Endometrial microvascular endothelial cells (primary cell): ENCODE results near the gene DCTN3. TPM values are rescaled to one million over a fixed set of nuclear protein-coding genes. Genes with fewer than 3 reads are reported as not detected.

ENCODE experiments used
- in situ Hi-C: cut with HindIII; loops from 2 replicates; pipeline ENCODE4 v1.10.0; 2017; ENCODE audit warnings: low sequenced_read_pairs, low pct_unique_long_range_greater_than_20kb; ENCODE audit errors: inconsistent ontology term
- total RNA-seq: library from RNA; depleted of rRNA; stranded (reverse); fragments of >200 nt; gene quantifications from one replicate; pipeline ENCODE4 v1.2.3, GENCODE V29; 2015; ENCODE audit errors: inconsistent ontology term

DCTN3 gene
- 101 TPM for total RNA-seq

DNA sequence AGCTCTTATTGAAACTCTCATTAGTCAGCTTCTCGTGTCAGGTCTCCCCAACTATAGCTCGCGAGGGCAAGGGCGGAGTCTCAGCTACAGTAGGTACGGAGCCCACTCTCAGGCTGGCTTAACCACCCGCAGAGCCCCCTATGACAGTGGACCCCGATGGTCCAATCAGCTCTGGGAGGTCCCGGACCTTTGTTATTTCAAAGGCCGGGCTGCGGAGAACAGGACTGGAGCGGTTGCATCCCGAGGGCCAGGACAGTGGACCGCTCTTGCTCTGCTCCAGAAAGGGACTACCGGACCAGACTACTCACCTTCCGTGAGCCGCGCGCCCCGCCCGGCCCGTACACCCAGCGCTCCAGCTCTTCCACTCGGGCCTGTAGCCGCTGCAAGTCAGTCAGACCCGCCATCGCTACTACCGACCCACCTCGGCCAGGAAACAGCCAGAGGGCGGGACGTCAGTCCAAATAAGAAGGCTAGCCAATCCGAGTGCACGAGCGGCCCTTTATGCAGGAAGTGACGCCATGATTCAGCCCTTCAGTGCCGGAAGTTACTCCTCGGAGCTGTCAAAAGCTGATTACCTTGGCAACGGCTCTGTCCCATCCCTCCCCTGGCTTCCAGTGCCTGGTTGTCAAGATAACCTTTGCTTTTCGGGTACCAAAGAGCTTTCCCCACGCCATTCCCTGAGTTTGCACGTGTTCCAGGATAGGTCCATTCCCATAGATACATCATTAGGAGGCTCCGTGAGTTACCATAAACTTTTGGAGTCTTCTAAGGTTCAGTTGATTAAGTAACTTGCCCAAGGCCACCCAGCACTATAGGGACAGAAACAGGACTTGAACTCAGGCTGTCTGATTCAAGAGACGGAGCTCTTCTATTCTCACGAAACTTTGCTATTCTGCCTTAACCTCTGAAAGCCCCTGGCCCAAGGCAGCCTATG, at the start of gene DCTN3:
Gene DCTN3, minus strand, starts transcription at position 435 of the 934 bp plus-strand sequence. Its CDS starts 31 bp downstream, at position 404.
- in situ Hi-C loops, result no loop called here

DNA sequence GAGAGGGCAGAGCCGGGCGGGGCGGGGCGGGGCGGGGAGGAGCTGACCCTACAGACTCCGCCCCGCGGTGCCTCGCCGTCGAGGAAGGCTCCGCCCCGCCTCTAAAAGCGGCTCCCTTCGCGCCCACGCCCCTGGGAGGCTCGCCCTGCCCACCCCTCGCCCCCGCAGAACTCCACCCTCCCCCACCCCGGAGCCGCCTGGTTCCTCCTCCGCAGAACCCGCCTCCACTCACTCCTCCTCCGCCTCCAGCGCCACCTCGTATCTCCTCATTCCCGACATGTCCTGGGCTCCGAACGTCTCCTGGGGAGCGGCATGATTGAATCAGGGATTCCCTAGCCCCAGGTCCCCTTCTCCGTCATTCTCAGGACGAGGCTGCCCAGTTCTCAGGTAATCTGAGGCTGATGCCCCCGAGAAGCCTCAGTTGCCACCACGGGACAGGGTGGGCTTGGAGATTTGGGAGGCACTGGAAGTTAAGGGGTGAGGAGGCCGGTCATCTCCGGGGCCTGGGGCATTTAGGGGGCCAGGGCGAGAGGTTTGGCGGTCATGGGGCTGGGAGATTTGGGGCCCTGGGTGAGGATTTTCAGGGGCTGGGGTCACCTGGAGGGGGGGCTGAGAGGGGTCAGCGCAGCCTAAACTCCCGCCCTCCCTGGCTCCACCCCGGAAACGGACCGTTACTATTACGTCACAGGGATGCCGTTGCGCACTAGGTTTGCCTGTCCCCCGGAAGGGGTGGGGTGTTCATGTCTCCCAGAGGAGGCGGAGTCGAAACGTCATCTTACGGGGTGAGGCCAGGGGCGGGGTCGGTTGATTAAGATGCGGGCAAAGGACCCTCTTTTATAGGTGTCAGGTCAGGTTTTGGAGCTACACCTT, 45.3 kb upstream of the DCTN3 start:
- in situ Hi-C loops, result no loop called here

DNA sequence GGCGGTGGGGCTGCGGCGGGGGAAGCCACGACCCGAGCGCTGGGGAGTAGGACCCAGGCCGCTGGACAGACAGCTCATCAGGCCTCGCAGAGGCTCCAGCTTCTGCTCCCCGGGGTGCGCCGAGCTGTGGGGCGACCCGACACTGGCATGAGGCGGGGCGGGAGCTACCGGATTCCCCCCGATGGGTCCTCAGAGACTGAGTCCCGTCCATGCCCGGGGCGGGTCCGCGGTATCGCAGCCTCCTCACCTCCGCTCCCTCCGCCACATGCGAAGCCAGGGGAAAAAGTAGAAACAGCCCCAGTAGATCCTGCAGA, 44.7 kb upstream of the DCTN3 start:
- in situ Hi-C loops, result no loop called here

DNA sequence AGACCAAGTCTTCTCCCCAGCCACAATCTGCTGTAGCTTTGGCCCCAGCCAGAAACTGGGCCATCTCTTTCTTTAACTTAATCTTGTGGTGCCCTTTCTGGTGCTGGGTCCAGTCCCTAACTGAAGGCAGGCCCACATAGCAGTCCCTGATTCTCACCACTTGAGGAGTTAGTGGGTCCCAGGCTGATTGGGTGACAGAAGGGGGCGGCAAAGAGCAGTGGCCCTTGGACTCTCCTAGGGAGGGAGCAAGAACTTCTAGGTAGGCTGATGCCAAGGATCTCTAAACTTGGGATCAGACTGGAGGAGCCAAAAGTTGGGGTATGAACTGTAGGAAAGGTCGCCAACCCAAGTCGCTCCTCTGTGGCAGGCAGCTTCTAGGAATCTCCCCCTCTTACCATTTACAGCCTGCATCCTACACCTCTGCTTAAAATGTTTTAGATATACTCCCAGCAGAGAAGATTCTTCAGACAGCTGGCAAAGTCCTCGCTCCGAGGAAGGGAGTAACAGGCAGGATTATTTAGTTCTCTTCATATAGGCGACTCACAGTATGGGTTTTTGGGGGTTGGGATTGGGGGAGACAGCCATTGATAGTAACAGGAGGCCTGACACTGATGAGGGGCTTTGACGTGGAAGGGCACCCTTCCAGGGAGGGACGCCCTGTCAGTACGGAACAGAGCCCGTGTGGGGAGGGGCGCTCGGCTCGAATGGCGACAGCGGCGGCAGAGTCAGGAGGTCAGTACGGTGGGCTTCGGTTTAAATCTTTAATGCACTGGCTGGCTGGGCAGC, 44.2 kb upstream of the DCTN3 start:
- in situ Hi-C loops, result no loop called here

DNA sequence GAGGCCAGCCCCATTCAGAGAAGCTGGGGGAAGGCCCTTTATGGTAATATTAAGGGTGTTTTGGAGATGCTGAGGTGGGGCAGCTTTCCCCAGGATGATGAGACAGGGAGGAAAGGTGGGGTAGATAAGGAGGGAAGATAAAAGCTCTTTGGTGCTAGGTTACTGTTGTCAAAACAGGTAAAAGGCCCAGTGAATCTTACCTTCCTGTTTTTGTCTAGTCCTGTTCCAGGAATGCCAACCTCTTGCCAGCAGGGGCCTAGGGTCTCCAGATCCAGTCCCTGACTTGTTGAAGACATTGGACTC, 43.0 kb upstream of the DCTN3 start:
- in situ Hi-C loops, result no loop called here

DNA sequence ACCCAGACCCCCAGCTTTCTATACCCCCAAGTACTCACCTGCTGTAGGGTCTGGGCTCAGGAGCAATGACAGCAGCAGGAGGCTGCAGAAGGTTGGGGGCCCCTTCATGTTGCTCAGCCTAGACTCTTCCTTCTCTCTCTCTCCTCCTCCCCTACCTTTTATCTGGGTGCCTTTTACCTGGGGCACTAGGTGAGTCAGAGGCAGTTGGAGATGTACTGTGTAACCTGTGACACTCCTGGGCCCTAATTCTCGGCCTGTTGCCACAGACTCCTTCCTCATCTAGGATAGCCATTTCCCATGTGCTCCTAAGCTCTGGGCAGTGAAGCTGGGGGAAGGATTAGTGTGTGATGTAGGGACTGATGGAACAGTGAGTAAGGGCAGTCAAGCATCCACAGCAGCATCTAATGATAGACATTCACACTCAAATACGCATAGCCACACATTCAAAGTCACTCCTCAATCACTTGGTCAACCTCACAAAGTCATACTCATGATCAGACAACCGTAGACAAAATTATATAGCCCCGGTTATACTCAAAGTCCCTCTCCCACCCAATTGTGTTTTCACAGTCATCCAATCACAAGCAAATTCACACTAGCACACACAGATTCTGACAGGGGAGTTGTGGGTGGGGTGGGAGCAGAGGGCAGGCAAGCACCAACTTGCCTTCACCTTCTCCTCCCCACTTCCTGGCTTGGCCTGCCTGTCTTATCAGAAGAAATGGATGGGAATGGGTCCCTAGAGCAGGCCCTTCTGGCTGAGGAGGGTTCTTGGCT, 42.4 kb upstream of the DCTN3 start, which contains the start of gene CCL27:
Gene CCL27, minus strand, starts transcription at position 132 of the 777 bp plus-strand sequence. Its CDS starts 24 bp downstream, at position 108.
- in situ Hi-C loops, result no loop called here

DNA sequence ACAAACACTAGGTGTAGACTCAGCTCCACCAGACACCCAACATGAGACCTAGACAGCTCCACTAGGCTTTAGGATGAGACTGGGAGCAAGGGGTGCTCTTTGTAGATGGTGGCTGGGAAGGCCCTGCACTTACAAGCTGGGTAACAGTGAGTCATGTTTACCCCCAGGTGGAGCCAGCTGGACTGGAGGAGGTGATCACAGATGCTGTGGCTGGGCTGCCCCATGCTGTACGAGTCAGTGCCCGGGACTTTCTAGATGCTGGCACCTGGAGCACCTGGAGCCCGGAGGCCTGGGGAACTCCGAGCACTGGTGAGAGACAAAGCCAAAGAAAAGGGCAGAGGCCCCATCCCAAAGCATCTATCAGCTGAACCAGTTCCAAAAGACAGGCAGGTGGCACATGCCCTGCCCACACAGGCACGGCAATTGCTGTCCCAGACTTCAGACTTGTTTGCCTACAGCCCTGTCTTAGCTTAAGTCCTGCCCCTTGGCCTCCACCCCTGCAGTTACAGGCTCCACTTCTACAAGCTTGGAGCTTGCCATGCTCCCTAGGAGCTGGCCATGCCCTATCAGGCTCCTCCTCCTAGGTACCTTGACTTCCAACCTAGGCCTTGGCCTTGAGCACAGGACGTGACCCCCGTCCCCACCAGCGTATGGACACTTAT, 39.4 kb upstream of the DCTN3 start:
- in situ Hi-C loops, result no loop called here

DNA sequence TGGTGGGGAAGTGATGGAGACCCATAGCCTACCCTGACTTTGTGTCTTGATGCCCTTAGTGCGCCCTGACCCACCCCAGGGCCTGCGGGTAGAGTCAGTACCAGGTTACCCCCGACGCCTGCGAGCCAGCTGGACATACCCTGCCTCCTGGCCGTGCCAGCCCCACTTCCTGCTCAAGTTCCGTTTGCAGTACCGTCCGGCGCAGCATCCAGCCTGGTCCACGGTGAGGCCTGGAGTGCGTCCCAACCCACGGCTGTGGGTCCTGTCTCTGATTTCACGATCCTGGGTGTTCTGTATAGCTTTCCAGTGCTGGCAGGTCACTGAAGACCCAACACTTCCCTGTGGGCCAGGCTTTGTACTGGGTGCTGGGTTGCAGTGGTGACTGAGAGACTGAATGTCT, 38.2 kb upstream of the DCTN3 start:
- in situ Hi-C loops, result no loop called here

DNA sequence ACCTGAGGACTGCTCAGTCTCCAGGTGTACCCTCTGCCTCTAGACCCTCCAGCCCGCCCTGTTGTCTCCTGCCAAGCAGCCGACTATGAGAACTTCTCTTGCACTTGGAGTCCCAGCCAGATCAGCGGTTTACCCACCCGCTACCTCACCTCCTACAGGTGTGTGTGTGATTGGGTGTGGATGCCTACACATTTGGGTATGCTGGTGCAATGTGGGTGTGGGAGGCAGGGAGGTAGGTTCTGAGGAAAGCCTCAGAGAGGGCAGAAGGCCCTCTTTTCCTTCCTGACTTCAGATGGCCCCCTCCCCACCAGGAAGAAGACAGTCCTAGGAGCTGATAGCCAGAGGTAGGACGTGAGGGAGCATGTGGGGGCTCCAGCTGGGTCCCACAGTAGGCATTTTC, 36.7 kb upstream of the DCTN3 start:
- in situ Hi-C loops, result no loop called here

DNA sequence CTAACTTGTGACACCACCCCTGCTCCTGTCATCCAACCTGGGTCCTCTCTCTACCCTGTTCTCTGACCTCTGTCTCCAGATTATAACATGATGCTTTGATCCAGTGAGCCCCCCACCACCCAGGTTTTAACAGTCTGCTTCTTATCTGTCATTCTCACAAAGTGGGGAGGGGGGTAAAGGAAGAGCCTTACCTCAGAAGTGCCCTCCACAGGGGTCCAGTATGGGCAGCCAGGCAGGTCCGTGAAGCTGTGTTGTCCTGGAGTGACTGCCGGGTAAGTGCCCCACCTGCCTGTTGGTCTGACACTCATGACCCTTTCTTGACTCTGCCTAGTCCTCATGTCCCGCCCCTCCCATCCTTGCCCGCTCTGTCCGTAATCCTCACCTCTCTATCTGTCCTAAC, 35.1 kb upstream of the DCTN3 start:
- in situ Hi-C loops, result no loop called here

DNA sequence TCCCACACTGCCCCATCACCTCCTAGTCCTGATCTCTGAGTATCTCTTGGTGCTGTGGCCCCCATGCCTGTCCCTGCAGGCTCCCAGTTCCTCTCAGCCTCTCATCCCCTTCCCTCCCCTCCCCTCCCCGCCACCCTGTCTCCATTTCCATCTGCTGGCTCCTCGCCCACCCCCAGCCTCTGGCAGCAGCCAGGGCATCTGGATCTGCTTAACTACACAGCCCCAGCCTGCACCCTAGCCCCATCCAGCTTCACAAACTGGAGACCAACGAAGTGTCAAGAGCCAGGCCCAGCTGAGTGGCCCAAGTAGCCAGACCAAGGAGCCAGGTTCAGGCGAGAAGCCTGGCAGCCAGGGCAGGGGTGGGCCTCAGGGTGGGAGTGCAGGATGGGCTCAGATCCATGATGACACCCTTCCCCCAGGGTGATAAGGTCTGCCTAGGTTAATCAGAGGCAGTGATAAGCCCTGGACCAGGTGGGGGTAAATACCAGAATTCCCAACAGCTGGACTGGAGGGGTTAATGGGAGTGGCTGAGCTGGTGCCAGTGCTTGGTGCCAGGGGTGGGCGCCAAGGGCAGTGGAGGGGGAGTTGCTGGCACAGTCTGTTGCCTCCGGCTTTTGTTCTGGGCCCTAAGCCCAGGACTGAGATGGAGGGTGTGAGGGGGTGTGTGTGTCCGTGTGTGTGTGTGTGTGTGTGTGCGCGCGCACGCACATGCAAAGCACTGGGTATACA, 34.2 kb upstream of the DCTN3 start:
- in situ Hi-C loops, result no loop called here

DNA sequence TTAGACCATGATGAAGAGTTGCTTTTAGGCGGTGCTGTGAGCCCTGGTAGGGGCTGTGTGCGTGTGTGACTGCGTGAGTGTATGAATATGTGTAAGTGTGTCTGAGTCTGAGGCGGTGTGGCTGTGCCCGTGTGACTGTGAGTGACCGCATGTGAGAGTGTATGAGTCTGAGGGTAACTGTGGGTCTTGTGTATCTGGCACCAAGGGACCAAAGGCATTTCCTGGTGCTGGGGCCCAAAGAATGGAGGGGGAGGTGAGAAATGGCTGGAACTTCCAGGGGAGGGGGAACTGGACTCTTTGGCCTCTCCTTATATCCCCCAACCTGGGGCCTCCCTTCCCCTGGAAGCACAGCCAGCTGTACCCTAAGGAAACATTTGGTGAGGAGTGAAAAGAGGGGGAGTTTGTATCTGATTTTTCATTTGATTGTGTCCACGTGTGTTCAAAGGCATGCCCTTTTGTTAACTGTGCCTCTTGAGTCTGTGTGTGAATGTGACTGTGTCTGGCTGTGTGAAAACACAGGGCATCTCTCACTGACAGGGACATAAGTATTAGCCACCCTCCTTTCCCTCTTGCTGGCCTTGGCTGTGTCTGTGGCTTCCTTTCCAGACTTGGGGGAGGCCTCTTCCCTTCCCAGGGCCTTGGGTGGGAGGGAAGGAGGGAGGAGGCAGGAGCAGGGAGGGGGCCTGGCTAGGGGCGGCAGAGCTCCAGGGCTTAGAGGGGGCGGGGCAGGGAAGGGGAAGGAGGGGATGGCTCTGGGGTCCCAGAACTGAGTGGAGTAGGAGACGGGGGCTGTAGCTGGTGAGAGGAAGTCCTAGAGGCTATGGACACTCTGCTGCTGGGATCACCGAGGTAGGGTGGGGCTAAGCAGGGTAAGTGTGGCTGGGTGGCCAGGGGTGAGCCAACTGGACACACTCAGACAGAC, 33.1 kb upstream of the DCTN3 start:
- in situ Hi-C loops, result no loop called here

DNA sequence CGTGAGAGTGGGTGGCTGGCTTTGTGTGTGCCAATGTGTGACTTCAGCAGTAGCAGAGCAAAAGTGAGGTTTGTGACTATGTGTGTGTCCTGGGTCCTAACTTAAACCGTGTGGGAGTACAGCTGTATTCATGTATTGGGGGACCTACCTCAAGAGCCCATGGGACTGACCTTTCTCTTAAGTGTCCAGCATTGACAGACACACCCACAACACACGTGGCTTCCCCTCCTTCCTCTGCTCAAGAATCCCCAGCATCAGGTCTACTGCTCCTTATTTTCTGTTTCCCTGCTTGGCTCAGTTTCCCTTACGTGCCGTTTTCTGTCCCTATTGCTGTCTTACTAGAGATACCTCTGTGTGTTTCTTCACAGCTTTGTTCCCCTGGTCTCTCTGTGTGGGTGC, 32.3 kb upstream of the DCTN3 start:
- in situ Hi-C loops, result no loop called here

DNA sequence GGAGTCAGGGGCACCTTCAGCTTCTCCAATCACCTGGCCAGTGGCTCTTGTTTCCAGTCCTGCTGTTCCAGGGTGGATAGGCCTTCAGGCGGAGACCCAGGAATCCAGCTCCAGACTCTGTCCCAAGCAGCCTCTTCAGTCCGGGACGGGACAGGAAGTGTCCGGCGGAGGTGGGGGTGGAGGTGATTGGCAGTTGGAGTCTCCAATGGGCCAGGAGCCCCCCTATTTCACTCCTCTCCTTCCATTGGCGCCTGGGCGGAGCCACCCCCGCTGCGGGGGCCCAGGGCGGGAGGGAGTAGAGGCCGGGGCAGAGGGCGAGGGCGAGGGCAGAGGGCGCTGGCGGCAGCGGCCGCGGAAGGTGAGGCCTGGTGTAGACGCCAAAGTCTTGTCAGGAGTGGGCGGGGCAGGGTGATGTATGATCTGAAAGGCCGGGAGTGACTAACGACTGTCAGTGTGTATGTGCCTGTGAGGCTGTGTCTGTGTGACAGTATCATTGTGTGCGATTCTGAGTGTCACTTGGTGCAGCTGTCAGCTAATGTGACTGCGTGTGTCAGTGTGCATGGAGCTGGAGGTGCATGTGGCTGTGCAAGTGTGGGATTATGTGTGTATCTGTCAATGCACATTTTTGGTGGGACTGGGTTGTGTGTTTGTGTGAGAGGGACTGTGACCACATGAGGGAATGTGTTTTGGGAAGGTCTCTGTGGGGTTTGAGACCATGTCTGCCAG, 31.7 kb upstream of the DCTN3 start, which contains the start of gene IL11RA:
Gene IL11RA, plus strand, starts transcription at position 310 of the 726 bp plus-strand sequence. CDS start 3,033 bp downstream, outside the sequence.
- in situ Hi-C loops, result no loop called here

DNA sequence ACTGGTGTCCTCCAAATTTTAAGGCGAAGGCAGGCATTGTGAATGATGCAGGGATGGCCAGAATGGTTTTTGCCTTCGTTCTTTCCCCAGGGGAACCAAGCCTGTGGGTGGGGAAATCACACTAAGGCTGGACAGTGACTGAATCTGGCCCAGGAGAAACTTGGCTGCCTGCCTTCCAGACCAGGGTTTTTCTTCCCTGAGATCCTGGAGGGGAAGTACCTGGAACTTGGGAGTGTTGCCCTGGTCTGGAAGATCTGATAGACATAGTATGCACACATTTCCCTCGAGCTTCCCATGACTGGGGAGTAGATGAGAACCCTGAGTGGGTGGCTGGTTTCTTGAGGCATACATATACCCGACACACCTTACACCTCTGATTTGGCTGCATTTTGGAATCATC, 31.0 kb upstream of the DCTN3 start:
- in situ Hi-C loops, result no loop called here

DNA sequence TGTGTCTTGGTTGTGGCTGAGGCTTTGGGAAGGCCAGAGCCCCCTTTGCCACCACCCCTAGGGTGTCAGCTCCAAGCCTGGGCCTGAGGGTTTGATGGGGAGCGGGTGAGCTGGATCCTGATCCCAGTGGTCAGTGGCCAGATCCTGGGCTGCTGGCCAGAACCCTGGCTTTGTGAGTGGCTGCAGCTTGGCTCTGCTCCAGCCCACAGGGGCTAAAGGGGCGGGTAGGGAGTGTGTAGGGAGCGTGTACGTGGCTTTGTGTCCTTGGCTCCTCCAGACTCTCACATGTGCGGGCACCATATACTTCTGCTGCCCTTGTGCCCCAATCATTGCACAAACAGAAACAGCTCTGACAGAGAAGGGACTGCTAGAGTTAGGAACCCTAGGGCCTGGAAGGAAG, 30.5 kb upstream of the DCTN3 start:
- in situ Hi-C loops, result no loop called here
